ENCODE results near the gene OR2T29.
"Not testable (repeated sequence)": the region's sequence is repeated elsewhere in the genome, so short reads cannot be mapped to it uniquely, and the experiment has no call there.

Gene OR2T29

GRCh38 chr1:248507773-248508172 lies 54.8 kb downstream of the OR2T29 start, which contains the start of gene OR2G6:
TSS of gene OR2G6 (plus strand) at chr1:248508073. CDS start at chr1:248521647, 13,574 bp downstream.
- DNase-seq: not testable (repeated sequence)

Measured in NCI-H510A treated with DMSO at 0.1 percent for 48 hours (cell line).